NCI-H1930 (cell line): ENCODE data around the gene SHANK3.
"Not testable (repeated sequence)": the region's sequence is repeated elsewhere in the genome, so short reads cannot be mapped to it uniquely, and the experiment has no call there.

Experiments
- DNase-seq, 2 experiments: peaks; one replicate each; lab custom pipeline; 2025; lab: John Stamatoyannopoulos, UW

The SHANK3 gene

GRCh38 chr22:50653256-50653655, 19.4 kb upstream of the SHANK3 start:
- DNase-seq, result no peak

- DNase-seq, result not testable (repeated sequence)
Observed at GRCh38 chr22:50654664-50655063, 18.0 kb upstream of the SHANK3 start.

- no peak for DNase-seq
Observed at GRCh38 chr22:50656122-50657070, 16.2 kb upstream of the SHANK3 start.

- DNase-seq, result no peak
Observed at GRCh38 chr22:50657925-50658324, 14.7 kb upstream of the SHANK3 start.

GRCh38 chr22:50659711-50660110, 12.9 kb upstream of the SHANK3 start:
- not testable (repeated sequence) for DNase-seq

- DNase-seq, result no peak
Observed at GRCh38 chr22:50660306-50660705, 12.3 kb upstream of the SHANK3 start.

- DNase-seq, result no peak
Observed at GRCh38 chr22:50665212-50665611, 7.4 kb upstream of the SHANK3 start.

DNA sequence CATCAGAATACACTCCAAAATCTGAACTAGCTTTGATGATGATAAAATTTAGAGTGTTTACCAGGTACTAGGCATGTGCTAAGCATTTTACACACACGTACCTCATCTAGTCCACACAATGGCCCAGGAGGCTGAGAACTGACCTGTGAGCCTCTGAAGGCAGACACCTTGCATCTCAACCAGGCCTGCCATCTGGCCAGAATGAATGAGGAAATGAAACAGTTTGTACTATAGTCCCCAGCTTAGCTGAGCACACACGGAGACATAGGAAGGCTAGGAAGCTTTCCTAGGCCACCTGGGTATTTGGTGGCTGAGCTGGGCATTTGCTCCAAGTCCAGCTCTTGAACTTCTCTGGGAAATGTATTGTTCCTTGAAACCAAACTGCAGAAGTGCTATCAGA, 6.9 kb upstream of the SHANK3 start:
- no peak for DNase-seq

- no peak for DNase-seq
Observed at GRCh38 chr22:50670513-50670912, 2.1 kb upstream of the SHANK3 start.

- no peak for DNase-seq
Observed at GRCh38 chr22:50670914-50671538, 1.6 kb upstream of the SHANK3 start.

DNA sequence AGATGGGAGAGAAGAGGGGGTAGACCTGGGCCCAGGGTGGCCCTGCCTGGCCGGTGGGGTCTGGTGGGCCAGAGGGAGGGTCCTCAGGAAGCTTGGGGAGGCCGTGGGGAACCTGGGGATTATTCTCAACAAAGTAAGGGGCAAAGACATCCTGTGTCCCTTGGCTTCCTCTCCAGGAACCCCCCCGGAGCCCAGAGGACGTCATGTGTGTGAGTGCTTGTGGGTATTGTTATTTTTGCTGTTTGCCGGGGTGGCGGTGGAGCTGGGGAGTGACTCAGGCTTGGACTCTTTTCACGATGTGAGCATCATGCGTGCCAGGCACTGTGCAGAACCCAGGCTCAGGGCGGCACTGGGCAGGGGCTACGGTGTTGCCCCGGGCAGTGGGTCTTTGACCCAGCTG, 982 bp upstream of the SHANK3 start:
- DNase-seq, result no peak

DNA sequence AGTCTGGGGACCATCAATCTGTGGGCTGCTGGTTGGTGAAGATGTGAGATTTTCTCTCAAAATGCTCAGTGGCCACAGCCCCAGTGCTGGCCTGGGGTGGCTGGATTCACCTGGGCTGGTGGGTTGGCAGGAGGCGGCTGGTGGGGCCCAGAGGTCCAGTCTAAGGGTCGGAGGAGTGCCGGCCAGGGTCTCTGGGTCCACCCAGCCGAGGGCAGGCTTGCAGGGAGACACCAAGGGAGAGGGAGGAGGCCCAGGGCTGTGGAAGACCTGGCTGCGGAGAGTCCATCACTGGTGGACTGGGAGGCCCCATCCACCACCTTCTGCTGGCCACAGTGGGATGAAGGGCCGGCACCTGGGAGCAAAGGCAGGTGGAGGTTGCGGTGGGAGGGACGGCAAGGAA, 582 bp upstream of the SHANK3 start:
- DNase-seq, result no peak

GRCh38 chr22:50673231-50674129, 857 bp downstream of the SHANK3 start:
- DNase-seq, result no peak

DNA sequence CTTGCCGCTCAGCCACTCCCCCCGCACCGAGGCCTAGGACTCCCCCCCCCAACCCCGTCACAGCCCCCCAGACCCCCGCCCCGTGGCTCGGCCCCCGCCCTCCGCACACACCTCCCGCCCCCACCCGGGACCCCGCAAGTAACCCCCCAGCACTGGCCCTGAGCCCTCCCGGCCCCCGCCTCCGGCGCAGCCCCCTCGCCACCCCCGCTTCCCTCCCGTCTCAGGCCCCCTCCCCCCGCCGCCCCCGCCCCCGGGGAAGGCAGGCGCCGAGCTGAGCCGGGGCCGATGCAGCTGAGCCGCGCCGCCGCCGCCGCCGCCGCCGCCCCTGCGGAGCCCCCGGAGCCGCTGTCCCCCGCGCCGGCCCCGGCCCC, 1.5 kb downstream of the SHANK3 start:
- DNase-seq, result no peak

DNA sequence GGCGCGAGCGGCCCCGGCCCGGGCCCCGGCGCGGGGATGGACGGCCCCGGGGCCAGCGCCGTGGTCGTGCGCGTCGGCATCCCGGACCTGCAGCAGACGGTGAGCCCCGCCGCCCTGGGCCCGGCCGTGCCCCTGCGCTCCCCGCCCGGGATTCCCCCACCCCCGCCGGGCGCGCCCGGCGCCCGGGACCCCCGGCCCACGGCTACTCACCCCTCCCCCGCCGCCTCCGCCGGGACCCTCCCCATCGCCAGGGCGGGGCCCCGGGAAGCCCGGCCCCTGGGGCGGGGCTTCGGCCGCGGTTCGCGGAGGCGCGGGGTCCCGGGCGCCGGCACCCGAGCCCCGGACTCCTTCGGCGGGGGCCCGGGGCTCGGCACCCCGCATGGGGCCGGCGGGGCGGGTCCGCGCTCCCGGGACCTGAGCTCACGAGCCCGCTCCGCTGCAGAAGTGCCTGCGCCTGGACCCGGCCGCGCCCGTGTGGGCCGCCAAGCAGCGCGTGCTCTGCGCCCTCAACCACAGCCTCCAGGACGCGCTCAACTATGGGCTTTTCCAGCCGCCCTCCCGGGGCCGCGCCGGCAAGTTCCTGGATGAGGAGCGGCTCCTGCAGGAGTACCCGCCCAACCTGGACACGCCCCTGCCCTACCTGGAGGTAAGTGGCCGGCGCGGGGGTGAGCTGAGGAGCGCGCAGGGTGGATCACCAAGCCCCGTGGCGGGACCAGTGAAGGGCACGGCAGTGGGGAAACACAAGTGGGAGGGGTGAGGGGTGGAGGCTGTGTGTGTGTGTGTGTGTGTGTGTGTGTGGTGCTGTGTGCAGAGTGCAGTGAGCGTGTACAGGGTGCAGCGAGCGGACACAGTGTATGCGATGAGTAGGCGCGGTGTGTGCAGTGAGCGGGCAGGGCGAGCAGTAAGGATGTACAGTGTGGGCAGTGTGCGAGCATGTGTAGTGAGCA, 2.3 kb downstream of the SHANK3 start:
- peak; percentile 36 to 54 for DNase-seq

- DNase-seq, result no peak
Observed at GRCh38 chr22:50675553-50676179, 3.0 kb downstream of the SHANK3 start.

DNA sequence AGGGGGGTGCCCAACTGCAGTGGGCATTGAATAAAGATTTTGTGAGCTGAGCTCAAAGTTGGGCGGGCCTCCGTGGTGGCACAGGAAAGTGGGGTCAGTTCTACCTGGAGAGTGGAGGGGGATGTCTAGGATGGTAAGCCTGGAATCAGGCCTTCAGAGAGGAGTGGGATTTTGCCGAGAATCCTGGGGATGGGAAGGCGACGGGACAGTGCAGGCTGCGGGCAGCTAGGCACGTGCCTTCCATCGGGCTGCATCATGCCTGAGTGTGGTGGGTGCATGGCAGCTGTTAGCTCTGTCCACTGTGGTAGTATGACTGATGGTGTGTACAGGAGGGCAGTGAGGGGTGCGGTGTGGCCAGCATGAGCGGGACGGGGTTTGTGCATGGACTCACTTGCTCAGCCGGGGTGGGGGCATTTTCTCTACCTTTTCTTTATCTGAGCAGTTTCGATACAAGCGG, 3.6 kb downstream of the SHANK3 start:
- DNase-seq, result no peak

GRCh38 chr22:50676661-50677492, 4.3 kb downstream of the SHANK3 start:
- DNase-seq, result no peak

GRCh38 chr22:50677493-50678217, 5.0 kb downstream of the SHANK3 start:
- no peak for DNase-seq
